Fibroblast of peridontal ligament (primary cell): ENCODE data around the gene RPL36AL.

Source experiments
- DNase-seq: peaks from one replicate; pipeline ENCODE4 v3.0.0-alpha.2; 2010; ENCODE audit errors: extremely low read depth

RPL36AL gene

DNA sequence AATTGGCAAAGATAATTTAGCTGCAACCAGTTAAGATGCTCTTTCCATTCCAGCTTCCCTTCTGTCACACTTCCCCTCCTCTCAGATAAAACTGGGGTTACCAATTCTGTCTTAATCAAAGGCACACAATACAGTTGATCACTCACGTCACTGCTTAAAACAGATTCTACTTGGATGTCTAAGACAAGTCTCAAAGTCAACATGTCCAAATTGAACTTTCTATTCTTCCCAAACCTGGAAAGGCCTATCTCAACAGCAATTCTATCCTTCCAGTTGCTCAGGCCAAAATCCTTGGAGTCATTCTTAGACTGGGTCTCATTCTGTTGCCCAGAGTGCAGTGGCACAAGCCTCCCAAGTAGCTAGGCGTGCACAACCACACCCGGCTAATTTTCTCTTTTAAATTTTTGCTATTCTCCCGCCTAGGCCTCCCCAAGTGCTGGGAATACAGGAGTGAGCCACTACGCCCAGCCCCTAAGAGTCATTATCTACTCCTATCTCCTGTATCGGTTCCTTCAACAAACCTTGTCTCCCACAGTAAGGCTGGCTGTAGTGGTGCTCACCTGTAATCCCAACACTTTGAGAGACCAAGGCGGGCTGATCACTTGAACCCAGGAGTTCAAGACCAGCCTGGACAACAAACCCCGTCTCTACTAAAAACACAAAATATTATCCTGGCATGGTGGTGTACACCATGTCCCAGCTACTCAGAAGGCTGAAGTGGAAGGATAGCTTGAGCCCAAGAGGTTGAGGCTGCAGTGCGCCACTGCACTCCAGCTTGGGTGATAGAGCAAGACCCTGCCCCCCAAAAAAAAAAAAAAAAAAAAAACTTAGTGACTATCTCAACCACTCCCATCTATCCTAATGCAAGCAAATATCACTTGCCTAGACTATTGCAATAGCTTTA lies 39.0 kb downstream of the RPL36AL start:
- no peak for DNase-seq

DNA sequence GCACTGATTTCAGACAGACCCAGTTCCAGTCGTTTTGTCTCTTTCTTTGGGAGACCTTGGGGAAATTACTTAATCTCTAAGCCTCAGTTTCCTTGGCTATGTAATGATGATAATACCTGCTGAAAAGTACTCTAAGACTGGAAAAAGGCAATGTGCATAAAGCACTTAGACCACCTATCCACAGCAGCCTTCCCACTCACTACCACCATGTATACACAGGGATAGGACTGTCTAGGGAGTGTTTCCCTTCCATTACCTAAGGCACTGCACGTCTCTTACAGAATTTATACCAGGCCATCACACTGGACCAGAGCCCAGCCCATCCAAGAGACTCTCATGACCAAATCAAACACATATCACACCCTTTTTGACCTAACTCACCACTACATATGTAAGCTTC lies 40.6 kb downstream of the RPL36AL start:
- no peak for DNase-seq

DNA sequence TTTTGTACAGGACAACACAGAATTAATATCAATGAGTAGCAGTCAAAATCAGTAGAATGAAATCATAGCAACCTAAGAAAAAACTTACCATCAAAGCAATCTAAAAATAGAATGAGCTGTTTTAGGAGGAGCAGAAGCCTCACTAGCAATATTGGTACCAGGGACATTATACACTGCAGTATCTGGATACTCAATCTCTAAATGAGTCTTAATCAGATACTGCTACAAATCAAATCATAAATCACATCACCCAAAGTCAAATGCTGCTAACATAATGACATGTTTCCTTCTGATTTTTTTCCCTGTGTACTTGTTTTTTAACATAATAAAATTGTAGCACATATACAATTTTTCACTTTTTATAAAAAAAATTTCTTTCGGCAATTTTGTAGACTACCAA lies 42.3 kb downstream of the RPL36AL start:
- no peak for DNase-seq

DNA sequence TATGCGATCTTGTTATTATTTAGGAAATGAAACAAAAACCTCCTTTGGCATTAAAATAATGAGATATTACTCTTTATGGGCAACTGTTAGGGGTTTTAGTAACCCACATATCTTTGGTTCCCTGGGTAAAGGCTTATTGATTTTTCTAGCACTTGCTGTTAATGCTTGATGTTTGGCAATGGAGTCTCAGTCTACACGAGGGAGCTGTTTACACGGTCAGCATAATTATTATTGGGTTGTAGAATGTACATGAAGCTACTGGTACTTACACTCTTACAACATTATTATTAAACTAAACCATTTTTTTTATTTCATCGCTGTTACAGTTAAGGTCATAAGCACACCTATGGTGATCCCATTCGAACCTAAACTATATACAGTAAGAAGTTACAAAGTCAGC lies 46.4 kb downstream of the RPL36AL start:
- no peak for DNase-seq

DNA sequence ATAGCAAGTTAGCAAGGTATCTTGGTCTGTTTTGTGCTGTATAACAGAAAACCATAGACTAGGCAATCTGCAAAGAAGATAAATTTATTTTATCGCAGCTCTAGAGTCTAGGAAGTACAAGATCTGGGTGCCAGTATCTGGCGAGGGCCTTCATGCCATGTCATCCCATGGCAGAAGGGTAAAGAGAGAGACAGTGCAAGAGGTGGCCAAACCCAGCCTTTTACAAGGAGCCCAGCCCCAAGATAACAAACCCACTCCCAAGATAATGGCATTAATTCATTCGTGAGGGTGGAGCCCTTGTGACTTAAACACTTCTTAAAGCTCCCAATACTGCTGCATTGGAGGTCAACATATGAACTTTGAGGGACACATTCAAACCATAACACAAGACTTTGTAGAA lies 51.1 kb downstream of the RPL36AL start:
- DNase-seq, result no peak
